ENCODE data around the gene SAP30BP. TPM values are rescaled to one million over a fixed set of nuclear protein-coding genes. Genes with fewer than 3 reads are reported as not detected.

SAP30BP gene
- total RNA-seq, 1 experiment from 2014 or later = 52.9 TPM

DNA sequence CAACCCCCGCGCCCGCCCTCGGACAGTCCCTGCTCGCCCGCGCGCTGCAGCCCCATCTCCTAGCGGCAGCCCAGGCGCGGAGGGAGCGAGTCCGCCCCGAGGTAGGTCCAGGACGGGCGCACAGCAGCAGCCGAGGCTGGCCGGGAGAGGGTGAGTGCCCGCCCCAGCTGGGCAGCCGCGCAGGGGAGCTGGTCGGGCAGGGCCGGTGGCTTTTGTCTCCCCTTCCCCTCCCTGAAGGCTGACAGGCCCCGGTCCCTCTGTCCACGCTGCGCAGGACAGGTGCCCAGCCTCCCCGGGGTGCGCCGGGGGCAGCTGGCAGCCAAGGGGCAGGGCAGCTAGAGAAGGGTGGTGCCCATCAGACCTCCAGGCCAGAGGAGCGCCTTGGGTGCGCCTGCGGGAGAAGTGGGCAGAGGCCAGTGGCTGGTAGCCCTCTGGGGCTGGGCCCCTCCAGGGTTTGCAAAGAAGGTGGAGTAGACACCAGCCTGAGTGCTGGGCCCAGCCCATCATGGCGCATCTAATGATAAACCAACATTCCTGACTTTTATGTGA is 54.4 kb downstream of the SAP30BP start:
- Histone ChIP-seq H3K4me3 (ENCODE audit: insufficient read depth, low read depth, low read length) (peak overlapping the region; percentile 49), H3K36me3 (replicated peaks; ENCODE audit: control insufficient read depth, insufficient read depth, low read length) (no peaks in the 10 kb centered on the region), H3K27me3 (ENCODE audit: control insufficient read depth, insufficient read depth, low read length) (peaks cover 22% of the 10 kb centered on the region)
- DNase-seq = no peak

DNA sequence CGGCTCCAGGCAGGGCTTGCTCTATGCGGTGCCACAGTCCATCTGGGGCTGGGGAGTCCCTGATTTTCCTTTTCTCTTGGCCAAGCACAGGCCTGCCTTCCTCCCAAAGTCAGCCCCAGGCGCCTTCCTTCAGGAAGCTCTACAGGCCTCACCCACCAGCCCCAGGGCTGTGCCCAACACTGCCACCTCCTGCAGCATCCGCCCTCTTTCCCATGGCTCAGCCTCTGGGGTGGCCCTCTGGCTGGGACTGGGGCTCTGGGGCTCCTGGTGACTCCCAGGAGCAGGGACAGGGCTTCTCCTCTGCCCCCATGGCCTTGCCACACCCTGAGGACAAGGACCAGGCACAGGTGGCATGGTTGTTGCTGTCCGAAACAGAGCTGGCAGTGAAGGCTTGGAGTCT is 54.9 kb downstream of the SAP30BP start:
- peaks cover 22% of the 10 kb centered on the region for H3K27me3 ChIP-seq (ENCODE audit: control insufficient read depth, insufficient read depth, low read length)

DNA sequence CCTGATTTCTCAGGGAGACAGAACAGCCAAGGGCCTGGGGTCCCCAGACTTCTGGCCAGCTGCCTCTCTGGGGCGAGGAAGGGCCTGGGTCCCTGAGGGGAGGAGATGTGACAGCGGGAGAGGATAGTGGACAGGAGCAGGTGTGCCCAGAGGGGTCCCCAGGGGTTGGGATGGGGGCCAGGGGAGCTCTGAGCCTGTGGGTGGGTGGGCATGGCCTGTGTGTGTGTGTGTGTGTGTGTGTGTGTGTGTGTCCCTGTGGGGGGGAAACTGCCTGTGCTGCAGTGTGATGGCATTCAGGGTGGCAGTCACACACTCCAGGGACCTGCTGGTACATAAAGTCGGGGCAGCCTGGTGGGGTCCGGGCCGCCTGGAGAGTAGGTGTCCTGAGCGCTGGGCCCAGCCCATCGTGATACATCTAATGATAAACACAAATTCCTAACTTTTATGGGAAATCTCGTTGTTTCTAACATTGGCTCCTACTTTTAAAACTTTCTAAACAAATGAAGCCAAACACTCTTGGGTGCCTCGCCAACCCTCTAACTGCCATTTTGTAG is 55.5 kb downstream of the SAP30BP start:
- Histone ChIP-seq H3K36me3 (replicated peaks; ENCODE audit: control insufficient read depth, insufficient read depth, low read length) (no peaks in the 10 kb centered on the region), H3K27me3 (ENCODE audit: control insufficient read depth, insufficient read depth, low read length) (peaks cover 22% of the 10 kb centered on the region), H3K4me3 (ENCODE audit: insufficient read depth, low read depth, low read length) (no peak overlapping the region)
- no peak for DNase-seq

More for the DNA sequence above, 54.9 kb downstream of the SAP30BP start:
- no peak overlapping the region for H3K4me3 ChIP-seq (ENCODE audit: insufficient read depth, low read depth, low read length)
- DNase-seq = peak; percentile 63
- no peaks in the 10 kb centered on the region for H3K36me3 ChIP-seq (replicated peaks; ENCODE audit: control insufficient read depth, insufficient read depth, low read length)

DNA sequence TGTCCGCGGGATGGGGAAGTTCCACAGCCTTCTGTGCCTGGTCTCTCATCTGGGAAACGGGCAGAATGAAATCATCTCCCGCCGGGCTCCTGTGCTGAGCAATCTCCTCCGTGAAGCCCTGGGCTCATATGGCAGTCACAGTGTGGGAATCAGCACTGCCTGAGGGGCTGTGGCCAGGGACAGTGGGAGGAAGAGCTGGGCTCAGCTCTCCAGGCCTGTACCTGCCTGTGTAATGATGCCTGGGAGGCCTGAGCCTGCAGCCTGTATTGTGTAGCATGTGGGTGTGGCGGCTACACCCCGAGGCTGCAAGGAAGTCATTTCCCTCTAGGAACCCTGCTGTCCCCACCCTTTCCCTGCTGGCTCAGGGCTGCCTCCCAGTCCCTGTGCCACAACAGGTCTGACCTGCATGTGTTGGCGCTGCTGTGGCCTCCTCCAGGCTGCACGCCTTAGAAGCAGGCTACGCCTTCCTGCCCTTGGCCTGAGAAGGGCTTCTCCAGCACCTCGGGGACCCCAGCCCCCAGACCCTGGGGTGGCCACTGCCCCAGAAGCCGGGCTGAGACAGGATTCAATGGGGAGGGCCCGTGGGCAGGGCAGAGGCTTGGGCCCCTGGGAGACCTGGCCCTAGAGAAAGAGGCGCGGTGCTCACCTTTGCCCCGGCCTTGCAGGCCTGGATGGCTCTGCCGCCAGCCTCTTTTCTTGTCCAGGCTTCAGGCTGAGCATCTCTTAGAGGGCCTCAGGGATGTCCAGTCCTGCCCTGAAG is 56.2 kb downstream of the SAP30BP start:
- no peak for DNase-seq
- peaks cover 22% of the 10 kb centered on the region for H3K27me3 ChIP-seq (ENCODE audit: control insufficient read depth, insufficient read depth, low read length)
- H3K4me3 ChIP-seq (ENCODE audit: insufficient read depth, low read depth, low read length) = no peak overlapping the region
- no peaks in the 10 kb centered on the region for H3K36me3 ChIP-seq (replicated peaks; ENCODE audit: control insufficient read depth, insufficient read depth, low read length)

DNA sequence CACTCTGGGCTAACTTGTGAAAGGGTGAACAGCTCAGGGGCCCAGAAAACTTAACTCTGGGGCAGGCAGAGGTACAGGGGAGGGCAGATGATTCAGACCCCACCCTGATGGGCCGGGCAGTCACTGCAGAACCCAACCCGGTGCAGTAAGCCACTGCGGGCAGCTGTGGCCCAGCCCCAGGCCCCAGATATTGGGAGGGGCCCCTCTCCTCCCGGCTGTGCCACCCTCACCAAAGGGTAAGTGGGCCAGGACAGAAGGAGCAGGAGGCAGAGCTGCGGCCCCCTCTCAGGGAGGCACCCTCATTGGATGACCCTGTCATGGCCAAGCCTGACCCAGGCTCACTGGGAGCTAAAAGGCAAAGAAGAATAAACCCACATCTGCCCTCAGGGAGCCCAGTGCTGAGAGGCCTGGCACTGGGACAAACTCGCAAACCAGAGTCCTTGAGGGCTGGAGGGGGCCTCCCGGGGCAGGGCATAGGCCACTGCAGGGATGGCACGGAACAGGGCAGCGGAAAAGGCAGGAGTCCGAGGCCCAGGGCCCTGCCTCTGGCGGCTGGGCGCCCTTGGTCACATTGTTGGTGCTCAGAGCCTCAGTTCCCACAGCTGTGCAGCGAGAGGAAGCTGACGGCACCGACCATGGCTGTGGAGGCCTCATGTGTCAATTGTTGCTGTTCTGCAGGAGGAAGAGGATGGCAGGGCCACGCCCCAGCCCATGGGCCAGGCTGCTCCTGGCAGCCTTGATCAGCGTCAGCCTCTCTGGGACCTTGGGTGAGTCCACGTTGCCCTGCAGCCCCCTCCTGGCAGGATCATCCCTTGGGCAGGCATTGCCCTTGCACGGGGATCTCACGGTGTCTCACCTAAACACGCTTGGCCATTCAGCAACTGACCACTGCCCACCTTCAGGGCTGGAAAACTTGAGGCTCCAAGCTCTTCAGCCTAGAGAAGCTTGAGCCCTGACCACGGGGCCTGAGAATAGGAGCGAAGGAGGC is 57.2 kb downstream of the SAP30BP start:
- H3K36me3 ChIP-seq (replicated peaks; ENCODE audit: control insufficient read depth, insufficient read depth, low read length) = no peaks in the 10 kb centered on the region
- H3K27me3 ChIP-seq (ENCODE audit: control insufficient read depth, insufficient read depth, low read length) = peaks cover 21% of the 10 kb centered on the region
- DNase-seq = no peak
- H3K4me3 ChIP-seq (ENCODE audit: insufficient read depth, low read depth, low read length) = no peak overlapping the region

DNA sequence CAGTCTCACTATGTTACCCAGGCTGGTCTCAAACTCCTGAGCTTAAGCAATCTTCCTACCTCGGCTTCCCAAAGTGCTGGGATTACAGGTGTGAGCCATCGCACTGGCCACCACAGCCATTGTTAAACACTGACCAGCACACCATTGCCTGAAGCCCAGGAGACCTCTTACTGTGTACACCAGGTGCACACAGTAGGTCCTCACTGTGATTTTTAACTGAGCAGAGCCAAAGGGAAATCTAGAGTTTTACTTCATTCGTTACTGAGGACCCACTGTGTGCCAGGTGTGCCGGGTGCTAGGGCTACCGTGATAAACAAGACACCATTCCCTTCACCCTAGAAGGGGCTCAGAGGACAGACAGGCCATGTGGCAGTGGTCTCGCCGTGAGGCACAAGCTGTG is 58.4 kb downstream of the SAP30BP start:
- Histone ChIP-seq H3K27me3 (ENCODE audit: control insufficient read depth, insufficient read depth, low read length) (peaks cover 11% of the 10 kb centered on the region), H3K36me3 (replicated peaks; ENCODE audit: control insufficient read depth, insufficient read depth, low read length) (no peaks in the 10 kb centered on the region), H3K4me3 (ENCODE audit: insufficient read depth, low read depth, low read length) (no peak overlapping the region)
- no peak for DNase-seq

DNA sequence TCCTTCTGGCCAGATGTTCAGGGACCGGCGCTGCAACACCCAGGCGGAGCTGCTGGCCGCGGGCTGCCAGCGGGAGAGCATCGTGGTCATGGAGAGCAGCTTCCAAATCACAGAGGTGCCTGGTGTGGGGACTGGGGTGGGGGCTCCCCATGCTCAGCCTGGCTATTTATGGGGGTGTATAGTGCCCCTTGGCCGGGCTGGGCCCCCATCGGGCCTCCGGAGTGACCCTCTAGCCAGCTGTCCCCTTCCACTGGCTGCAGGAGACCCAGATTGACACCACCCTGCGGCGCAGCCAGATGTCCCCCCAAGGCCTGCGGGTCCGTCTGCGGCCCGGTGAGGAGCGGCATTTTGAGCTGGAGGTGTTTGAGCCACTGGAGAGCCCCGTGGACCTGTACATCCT is 60.3 kb downstream of the SAP30BP start:
- DNase-seq = no peak
- H3K36me3 ChIP-seq (replicated peaks; ENCODE audit: control insufficient read depth, insufficient read depth, low read length) = no peaks in the 10 kb centered on the region
- H3K27me3 ChIP-seq (ENCODE audit: control insufficient read depth, insufficient read depth, low read length) = no peaks in the 10 kb centered on the region
- H3K4me3 ChIP-seq (ENCODE audit: insufficient read depth, low read depth, low read length) = no peak overlapping the region

DNA sequence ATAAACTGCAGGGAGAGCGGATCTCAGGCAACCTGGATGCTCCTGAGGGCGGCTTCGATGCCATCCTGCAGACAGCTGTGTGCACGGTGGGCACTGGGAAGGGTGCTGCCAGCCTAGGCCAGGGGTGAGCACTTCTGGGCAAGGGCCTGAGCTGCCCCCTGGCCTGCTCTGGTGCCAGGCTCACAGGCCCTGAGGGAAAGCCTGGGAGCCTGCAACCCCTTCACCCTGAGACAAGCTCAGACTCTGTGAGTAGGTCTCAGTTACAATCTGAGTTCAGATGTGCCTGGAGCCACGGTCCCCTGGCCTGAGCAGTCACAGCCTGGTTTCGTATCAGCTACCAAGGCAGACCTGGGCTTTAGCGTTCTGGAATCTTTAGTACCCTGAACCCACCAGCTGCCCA is 62.2 kb downstream of the SAP30BP start:
- no peaks in the 10 kb centered on the region for H3K27me3 ChIP-seq (ENCODE audit: control insufficient read depth, insufficient read depth, low read length)

DNA sequence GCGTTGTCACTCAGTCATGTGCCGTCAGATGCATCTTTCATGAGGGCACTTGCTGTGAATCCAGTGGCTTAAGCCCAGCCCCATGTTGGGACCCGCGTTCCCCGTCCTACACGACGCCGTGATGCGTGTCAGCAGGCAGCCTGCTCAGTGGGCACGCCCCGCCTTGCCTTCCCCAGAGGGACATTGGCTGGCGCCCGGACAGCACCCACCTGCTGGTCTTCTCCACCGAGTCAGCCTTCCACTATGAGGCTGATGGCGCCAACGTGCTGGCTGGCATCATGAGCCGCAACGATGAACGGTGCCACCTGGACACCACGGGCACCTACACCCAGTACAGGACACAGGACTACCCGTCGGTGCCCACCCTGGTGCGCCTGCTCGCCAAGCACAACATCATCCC is 62.9 kb downstream of the SAP30BP start:
- Histone ChIP-seq H3K4me3 (ENCODE audit: insufficient read depth, low read depth, low read length) (no peak overlapping the region), H3K36me3 (replicated peaks; ENCODE audit: control insufficient read depth, insufficient read depth, low read length) (no peaks in the 10 kb centered on the region), H3K27me3 (ENCODE audit: control insufficient read depth, insufficient read depth, low read length) (no peaks in the 10 kb centered on the region)
- DNase-seq = no peak

More for the DNA sequence above, 62.2 kb downstream of the SAP30BP start:
- no peaks in the 10 kb centered on the region for H3K36me3 ChIP-seq (replicated peaks; ENCODE audit: control insufficient read depth, insufficient read depth, low read length)
- DNase-seq = no peak
- no peak overlapping the region for H3K4me3 ChIP-seq (ENCODE audit: insufficient read depth, low read depth, low read length)

DNA sequence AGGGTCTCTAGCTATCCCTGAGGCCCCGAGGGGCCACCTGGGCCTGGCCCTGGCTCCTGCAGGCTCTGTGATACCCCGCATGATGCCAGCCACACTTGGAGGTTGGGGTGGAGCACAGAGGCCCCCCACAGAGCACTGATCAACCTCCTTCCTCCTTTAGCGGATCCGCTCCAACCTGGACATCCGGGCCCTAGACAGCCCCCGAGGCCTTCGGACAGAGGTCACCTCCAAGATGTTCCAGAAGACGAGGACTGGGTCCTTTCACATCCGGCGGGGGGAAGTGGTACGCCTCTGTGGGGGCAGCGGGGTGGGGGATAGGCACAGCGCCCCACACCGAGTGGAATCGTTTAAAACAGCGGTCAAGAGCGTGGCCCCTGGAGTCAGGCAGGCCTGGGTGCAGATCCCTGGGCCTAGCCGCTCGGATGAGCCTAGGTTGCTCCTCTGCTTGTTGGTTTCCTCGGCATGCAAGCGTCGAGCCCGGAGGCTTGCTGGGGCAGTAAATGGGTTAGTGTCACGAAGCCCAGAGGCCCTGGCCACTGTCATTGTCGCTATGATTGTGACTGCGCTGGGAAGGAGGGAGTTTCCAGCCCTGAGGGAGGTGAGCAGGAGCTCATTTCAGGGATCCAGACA is 64.1 kb downstream of the SAP30BP start:
- H3K4me3 ChIP-seq (ENCODE audit: insufficient read depth, low read depth, low read length) = no peak overlapping the region
- H3K27me3 ChIP-seq (ENCODE audit: control insufficient read depth, insufficient read depth, low read length) = no peaks in the 10 kb centered on the region
- no peaks in the 10 kb centered on the region for H3K36me3 ChIP-seq (replicated peaks; ENCODE audit: control insufficient read depth, insufficient read depth, low read length)
- peak; percentile 53 for DNase-seq

DNA sequence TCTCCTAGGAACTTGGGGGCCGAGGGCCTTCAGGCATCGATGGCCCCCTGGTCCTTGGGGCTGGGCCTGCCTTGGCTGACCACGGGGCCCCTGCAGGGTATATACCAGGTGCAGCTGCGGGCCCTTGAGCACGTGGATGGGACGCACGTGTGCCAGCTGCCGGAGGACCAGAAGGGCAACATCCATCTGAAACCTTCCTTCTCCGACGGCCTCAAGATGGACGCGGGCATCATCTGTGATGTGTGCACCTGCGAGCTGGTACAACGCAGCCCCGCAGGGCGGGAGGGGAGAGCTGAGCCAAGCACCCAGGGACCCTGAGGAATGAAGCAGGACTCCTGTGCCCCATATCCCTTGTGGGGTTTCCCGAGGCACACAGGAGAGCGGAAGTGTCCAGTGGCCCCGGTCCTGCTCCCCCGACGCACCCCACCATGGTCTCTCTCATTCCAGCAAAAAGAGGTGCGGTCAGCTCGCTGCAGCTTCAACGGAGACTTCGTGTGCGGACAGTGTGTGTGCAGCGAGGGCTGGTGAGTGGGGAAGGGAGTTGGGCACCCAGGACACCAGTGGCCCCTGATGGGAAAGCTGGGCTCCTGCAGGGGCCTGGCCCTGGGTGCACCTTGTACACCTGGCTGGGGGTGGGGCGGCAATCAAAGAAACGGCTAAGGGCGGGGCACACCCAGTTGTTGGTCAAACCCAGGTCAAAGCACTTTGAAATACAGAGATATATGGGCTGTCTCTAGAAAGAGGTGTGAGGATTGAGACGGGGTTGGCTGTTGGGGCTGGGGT is 64.8 kb downstream of the SAP30BP start:
- DNase-seq = peak; percentile 54
- H3K4me3 ChIP-seq (ENCODE audit: insufficient read depth, low read depth, low read length) = no peak overlapping the region
- no peaks in the 10 kb centered on the region for H3K27me3 ChIP-seq (ENCODE audit: control insufficient read depth, insufficient read depth, low read length)
- H3K36me3 ChIP-seq (replicated peaks; ENCODE audit: control insufficient read depth, insufficient read depth, low read length) = no peaks in the 10 kb centered on the region

DNA sequence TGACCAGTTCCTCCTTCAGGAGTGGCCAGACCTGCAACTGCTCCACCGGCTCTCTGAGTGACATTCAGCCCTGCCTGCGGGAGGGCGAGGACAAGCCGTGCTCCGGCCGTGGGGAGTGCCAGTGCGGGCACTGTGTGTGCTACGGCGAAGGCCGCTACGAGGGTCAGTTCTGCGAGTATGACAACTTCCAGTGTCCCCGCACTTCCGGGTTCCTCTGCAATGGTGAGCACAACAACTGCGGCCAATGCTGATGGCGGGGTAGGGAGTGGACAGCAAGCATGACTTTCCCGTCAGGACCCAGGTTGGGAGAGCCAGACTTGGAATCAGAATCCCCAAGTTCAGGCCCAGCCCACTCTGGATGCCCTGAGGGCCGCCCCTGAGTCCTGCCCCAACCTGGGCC is 66.3 kb downstream of the SAP30BP start:
- DNase-seq = peak; percentile 51
- Histone ChIP-seq H3K4me3 (ENCODE audit: insufficient read depth, low read depth, low read length) (no peak overlapping the region), H3K36me3 (replicated peaks; ENCODE audit: control insufficient read depth, insufficient read depth, low read length) (no peaks in the 10 kb centered on the region), H3K27me3 (ENCODE audit: control insufficient read depth, insufficient read depth, low read length) (no peaks in the 10 kb centered on the region)

DNA sequence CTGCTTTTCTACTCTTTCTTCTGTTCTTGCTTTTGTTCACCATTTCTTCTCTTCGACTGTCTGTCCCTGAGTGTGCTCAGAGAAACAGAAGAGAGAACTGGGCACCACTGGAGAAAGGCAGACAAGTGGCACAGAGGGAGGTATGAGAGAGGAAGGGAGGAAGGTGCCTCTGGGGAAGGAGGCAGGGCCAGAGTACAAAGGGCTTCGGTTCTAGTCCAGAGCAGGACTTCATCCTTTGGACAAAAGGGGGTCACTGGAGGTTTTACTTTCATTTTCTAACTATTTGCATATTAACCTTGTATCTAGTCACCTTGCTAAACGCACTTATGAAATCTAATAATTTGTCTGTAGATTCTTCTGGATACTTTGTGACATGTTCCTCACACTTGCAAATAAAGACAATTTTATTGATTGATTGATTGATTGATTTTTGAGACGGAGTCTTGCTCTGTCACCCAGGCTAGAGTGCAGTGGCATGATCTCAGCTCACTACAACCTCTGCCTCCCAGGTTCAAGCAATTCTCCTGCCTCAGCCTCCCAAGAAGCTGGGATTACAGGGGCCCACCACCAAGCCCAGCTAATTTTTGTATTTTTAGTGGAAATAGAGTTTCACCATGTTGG is 67.6 kb downstream of the SAP30BP start:
- no peaks in the 10 kb centered on the region for H3K36me3 ChIP-seq (replicated peaks; ENCODE audit: control insufficient read depth, insufficient read depth, low read length)
- no peaks in the 10 kb centered on the region for H3K27me3 ChIP-seq (ENCODE audit: control insufficient read depth, insufficient read depth, low read length)
- H3K4me3 ChIP-seq (ENCODE audit: insufficient read depth, low read depth, low read length) = no peak overlapping the region
- peak; percentile 41 for DNase-seq

Measured in H7 (cell line).